Transverse colon (tissue), 4 donors: ENCODE data around the gene NFYB.

Source experiments
- CTCF ChIP-seq, 5 experiments: fragments of 200-600 bp in 3 of 5; fragments of 450-650 bp in 2 of 5; sonication (generic) in 3 of 5; IDR thresholded peaks; 1 replicate in 2 of 5; 2 replicates in 3 of 5; pipeline ENCODE4 v1.5.1; 2016 to 2017; ENCODE audit warnings: antibody characterized with exemption in 5 of 5, inconsistent platforms in 3 of 5, mild to moderate bottlenecking in 2 of 5, moderate library complexity in 1 of 5
- EP300 ChIP-seq: sonication (generic); formaldehyde crosslinking; IDR thresholded peaks from one replicate; pipeline ENCODE4 v1.6.1; 2017; ENCODE audit warnings: antibody characterized with exemption, low read depth
- POLR2A ChIP-seq: fragments of 450-650 bp; IDR thresholded peaks from one replicate; pipeline ENCODE4 v1.6.1; 2016; ENCODE audit warnings: antibody characterized with exemption, mild to moderate bottlenecking, moderate library complexity
- POLR2AphosphoS5 ChIP-seq, 3 donors: sonication (generic); formaldehyde crosslinking; IDR thresholded peaks; one replicate each; pipeline ENCODE4 v1.6.1; 2016; ENCODE audit warnings: antibody characterized with exemption in 3 of 3

DNA sequence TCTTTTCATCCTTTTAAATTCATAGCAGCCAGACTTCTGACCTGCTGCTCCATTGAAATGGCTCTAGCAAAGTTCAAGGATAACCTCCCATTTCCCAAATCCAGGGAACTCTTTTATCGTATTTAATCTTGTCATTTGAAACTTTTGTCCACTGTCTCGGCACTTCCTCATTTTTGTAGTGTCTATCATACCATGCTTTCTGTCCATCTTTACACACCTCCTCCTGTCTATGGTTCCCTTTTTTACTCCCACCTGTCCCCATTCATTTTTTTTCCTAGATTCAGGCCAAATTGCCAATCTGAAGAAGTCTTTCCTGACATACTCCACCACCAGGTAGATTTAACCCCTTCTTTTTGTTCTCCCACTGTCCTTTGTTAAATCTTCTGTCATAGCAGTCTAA is 31.0 kb downstream of the NFYB start:
- TF ChIP-seq CTCF (IDR thresholded peaks at IDR 0.05) (no peak), POLR2A (no peak), EP300 (no peak), POLR2AphosphoS5 (IDR thresholded peaks at IDR 0.05) (no peak)
